PC-9 (cell line): ENCODE measurements around the gene SMAP1.

Experiments
- EZH2 ChIP-seq: fragments of 200-600 bp; sonication (generic); IDR thresholded peaks from 2 replicates; pipeline ENCODE4 v1.8.0; 2017; ENCODE audit warnings: antibody characterized with exemption, low read depth
- TF ChIP-seq, protein P1 (sequence below): fragments of 200-600 bp; sonication (generic); conservative IDR thresholded peaks from 2 replicates; pipeline ENCODE4 v1.6.1; 2017; ENCODE audit warnings: mixed run types, antibody characterized with exemption, mild to moderate bottlenecking, moderate library complexity

DNA sequence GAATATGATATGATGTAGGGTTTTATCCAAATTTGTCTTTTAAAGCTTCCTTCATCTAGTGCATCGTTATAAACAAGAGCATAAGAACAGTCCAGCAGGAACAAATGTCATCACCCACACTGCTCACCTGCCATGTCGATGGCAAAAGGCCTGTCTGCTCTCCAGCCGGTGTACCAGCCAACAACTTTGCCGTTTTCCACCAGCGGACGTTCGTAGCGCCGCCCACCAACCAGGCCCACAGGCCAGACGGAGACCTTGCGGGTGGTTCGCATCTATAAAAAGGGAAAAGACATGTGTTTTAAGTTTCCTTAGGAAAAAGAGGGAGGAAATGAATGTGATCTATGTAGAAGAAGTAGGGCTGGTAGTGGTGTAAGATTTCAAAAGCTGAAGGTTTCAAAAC, 226.3 kb downstream of the SMAP1 start:
- TF ChIP-seq, protein P1, sequence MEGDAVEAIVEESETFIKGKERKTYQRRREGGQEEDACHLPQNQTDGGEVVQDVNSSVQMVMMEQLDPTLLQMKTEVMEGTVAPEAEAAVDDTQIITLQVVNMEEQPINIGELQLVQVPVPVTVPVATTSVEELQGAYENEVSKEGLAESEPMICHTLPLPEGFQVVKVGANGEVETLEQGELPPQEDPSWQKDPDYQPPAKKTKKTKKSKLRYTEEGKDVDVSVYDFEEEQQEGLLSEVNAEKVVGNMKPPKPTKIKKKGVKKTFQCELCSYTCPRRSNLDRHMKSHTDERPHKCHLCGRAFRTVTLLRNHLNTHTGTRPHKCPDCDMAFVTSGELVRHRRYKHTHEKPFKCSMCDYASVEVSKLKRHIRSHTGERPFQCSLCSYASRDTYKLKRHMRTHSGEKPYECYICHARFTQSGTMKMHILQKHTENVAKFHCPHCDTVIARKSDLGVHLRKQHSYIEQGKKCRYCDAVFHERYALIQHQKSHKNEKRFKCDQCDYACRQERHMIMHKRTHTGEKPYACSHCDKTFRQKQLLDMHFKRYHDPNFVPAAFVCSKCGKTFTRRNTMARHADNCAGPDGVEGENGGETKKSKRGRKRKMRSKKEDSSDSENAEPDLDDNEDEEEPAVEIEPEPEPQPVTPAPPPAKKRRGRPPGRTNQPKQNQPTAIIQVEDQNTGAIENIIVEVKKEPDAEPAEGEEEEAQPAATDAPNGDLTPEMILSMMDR = no peak
- TF ChIP-seq EZH2 = no peak
